IPS-15b (cell line): ENCODE measurements around the gene ANKRD27.
"Not testable (repeated sequence)": the region's sequence is repeated elsewhere in the genome, so short reads cannot be mapped to it uniquely, and the experiment has no call there.

Source experiments
- H3K27me3 ChIP-seq: one replicate; pipeline ENCODE4 v1.6.1; 2013; ENCODE audit warnings: low read length; ENCODE audit not compliant: control insufficient read depth, insufficient read depth
- H3K36me3 ChIP-seq: one replicate; pipeline ENCODE4 v1.6.1; 2013; ENCODE audit warnings: low read length; ENCODE audit not compliant: control insufficient read depth, insufficient read depth
- H3K4me1 ChIP-seq: one replicate; pipeline ENCODE4 v1.6.1; 2013; ENCODE audit warnings: mild to moderate bottlenecking, low read length; ENCODE audit not compliant: control insufficient read depth, insufficient read depth
- H3K4me3 ChIP-seq: one replicate; pipeline ENCODE4 v1.5.1; 2013; ENCODE audit warnings: low read depth, low read length
- H3K9ac ChIP-seq: one replicate; pipeline ENCODE4 v1.6.1; 2013; ENCODE audit warnings: low read depth, mild to moderate bottlenecking, low read length
- H3K9me3 ChIP-seq: one replicate; pipeline ENCODE4 v1.6.1; 2013; ENCODE audit warnings: mild to moderate bottlenecking, low read length; ENCODE audit not compliant: control insufficient read depth, insufficient read depth

The ANKRD27 gene

GRCh38 chr19:32674931-32675719 lies at the start of gene ANKRD27:
TSS of gene ANKRD27 (minus strand) at chr19:32675180. CDS start at chr19:32659015, 16,165 bp downstream.
- H3K4me3 ChIP-seq: peak within 1 kb of the TSS; percentile 79
- H3K9ac ChIP-seq: peak within 1 kb of the TSS; percentile 73
- H3K4me1 ChIP-seq: peaks cover 2% of the 10 kb centered on the region
- peaks cover 26% of the 10 kb centered on the region for H3K27me3 ChIP-seq
- no peaks in the 10 kb centered on the region for H3K9me3 ChIP-seq
- H3K36me3 ChIP-seq: no peaks in the 10 kb centered on the region

GRCh38 chr19:32720936-32721250 lies 45.9 kb upstream of the ANKRD27 start:
- no peaks in the 10 kb centered on the region for H3K36me3 ChIP-seq
- H3K4me1 ChIP-seq: no peaks in the 10 kb centered on the region
- no peak overlapping the region for H3K9ac ChIP-seq
- H3K27me3 ChIP-seq: no peaks in the 10 kb centered on the region
- H3K9me3 ChIP-seq: no peaks in the 10 kb centered on the region
- H3K4me3 ChIP-seq: no peak overlapping the region

GRCh38 chr19:32720216-32720935 lies 45.4 kb upstream of the ANKRD27 start:
- Histone ChIP-seq H3K4me1 (no peaks in the 10 kb centered on the region), H3K4me3 (no peak overlapping the region), H3K9me3 (no peaks in the 10 kb centered on the region), H3K9ac (no peak overlapping the region), H3K36me3 (no peaks in the 10 kb centered on the region), H3K27me3 (no peaks in the 10 kb centered on the region)

GRCh38 chr19:32719611-32720059 lies 44.7 kb upstream of the ANKRD27 start, which contains the start of gene TDRD12:
TSS of gene TDRD12 (plus strand) at chr19:32719767. CDS start at chr19:32720073, 306 bp downstream.
- Histone ChIP-seq H3K9ac (no peak within 1 kb of the TSS), H3K27me3 (no peaks in the 10 kb centered on the region), H3K9me3 (no peaks in the 10 kb centered on the region), H3K4me3 (no peak within 1 kb of the TSS), H3K4me1 (no peaks in the 10 kb centered on the region), H3K36me3 (no peaks in the 10 kb centered on the region)

- no peaks in the 10 kb centered on the region for H3K36me3 ChIP-seq
- no peaks in the 10 kb centered on the region for H3K9me3 ChIP-seq
- H3K4me3 ChIP-seq: no peak overlapping the region
- H3K4me1 ChIP-seq: no peaks in the 10 kb centered on the region
- no peaks in the 10 kb centered on the region for H3K27me3 ChIP-seq
- H3K9ac ChIP-seq: no peak overlapping the region
Observed at GRCh38 chr19:32718286-32718685, 43.3 kb upstream of the ANKRD27 start.

GRCh38 chr19:32717496-32717895 lies 42.5 kb upstream of the ANKRD27 start:
- Histone ChIP-seq H3K36me3 (no peaks in the 10 kb centered on the region), H3K4me3 (no peak overlapping the region), H3K9me3 (no peaks in the 10 kb centered on the region), H3K9ac (no peak overlapping the region), H3K27me3 (no peaks in the 10 kb centered on the region), H3K4me1 (no peaks in the 10 kb centered on the region)

- H3K27me3 ChIP-seq, H3K9ac ChIP-seq, H3K4me1 ChIP-seq, H3K36me3 ChIP-seq, H3K4me3 ChIP-seq, H3K9me3 ChIP-seq: not testable (repeated sequence)
Observed at GRCh38 chr19:32716203-32716602, 41.2 kb upstream of the ANKRD27 start.

GRCh38 chr19:32711747-32712146 lies 36.8 kb upstream of the ANKRD27 start:
- H3K4me1 ChIP-seq: no peaks in the 10 kb centered on the region
- H3K4me3 ChIP-seq: no peak overlapping the region
- H3K36me3 ChIP-seq: no peaks in the 10 kb centered on the region
- no peaks in the 10 kb centered on the region for H3K9me3 ChIP-seq
- H3K27me3 ChIP-seq: no peaks in the 10 kb centered on the region
- no peak overlapping the region for H3K9ac ChIP-seq

GRCh38 chr19:32709032-32709431 lies 34.1 kb upstream of the ANKRD27 start:
- H3K36me3 ChIP-seq: no peaks in the 10 kb centered on the region
- peaks cover under 1% of the 10 kb centered on the region for H3K9me3 ChIP-seq
- H3K27me3 ChIP-seq: no peaks in the 10 kb centered on the region
- no peak overlapping the region for H3K9ac ChIP-seq
- H3K4me3 ChIP-seq: no peak overlapping the region
- H3K4me1 ChIP-seq: no peaks in the 10 kb centered on the region

GRCh38 chr19:32708457-32708856 lies 33.5 kb upstream of the ANKRD27 start:
- H3K27me3 ChIP-seq: no peaks in the 10 kb centered on the region
- H3K9ac ChIP-seq: no peak overlapping the region
- no peaks in the 10 kb centered on the region for H3K4me1 ChIP-seq
- H3K36me3 ChIP-seq: no peaks in the 10 kb centered on the region
- no peak overlapping the region for H3K4me3 ChIP-seq
- peaks cover 4% of the 10 kb centered on the region for H3K9me3 ChIP-seq

GRCh38 chr19:32704006-32704405 lies 29.0 kb upstream of the ANKRD27 start:
- not testable (repeated sequence) for H3K9ac ChIP-seq, H3K4me1 ChIP-seq, H3K9me3 ChIP-seq, H3K36me3 ChIP-seq, H3K4me3 ChIP-seq, H3K27me3 ChIP-seq

- H3K9ac ChIP-seq: no peak overlapping the region
- peaks cover 4% of the 10 kb centered on the region for H3K4me1 ChIP-seq
- H3K4me3 ChIP-seq: no peak overlapping the region
- peaks cover 4% of the 10 kb centered on the region for H3K9me3 ChIP-seq
- no peaks in the 10 kb centered on the region for H3K27me3 ChIP-seq
- H3K36me3 ChIP-seq: no peaks in the 10 kb centered on the region
Observed at GRCh38 chr19:32702010-32702409, 27.0 kb upstream of the ANKRD27 start.
